Measurements from ENCODE around the gene PGGHG. TPM values are rescaled to one million over a fixed set of nuclear protein-coding genes. Genes with fewer than 3 reads are reported as not detected.

Gene PGGHG
- total RNA-seq, 1 donor from 2014 or later: 14.4 TPM

DNA sequence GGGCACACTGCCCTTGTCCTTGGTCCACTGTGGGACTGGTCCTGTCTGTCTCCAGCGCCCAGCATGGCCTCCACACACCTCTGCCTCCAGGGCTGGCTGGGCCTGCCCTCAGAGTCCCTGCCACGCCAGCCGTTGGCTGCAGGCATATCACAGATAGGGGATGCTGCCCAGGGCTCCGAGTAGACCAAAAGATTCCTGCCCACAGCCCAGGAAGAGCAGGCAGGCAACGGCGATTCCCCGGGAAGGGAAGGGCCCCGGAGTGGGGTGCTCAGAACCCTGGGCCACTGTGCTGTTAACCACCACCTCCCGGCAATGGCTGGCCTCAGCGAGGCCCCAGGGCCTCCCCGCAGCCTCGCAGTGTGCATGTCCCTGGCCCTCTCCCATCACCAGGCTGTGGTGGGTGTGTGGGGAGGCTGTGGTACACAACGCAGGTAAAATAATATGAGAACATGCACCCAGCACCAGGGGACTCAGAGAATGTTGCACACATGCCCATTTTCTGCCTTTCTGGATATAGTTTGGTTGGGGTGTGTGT, 8.2 kb downstream of the PGGHG start:
- Mint-ChIP-seq H3K9me3 (ENCODE audit: unreplicated experiment) (no peaks in the 10 kb centered on the region), H3K4me3 (ENCODE audit: unreplicated experiment) (no peak overlapping the region), H3K4me1 (ENCODE audit: low read depth, unreplicated experiment) (peaks cover 10% of the 10 kb centered on the region), H3K27me3 (ENCODE audit: unreplicated experiment) (peaks cover 8% of the 10 kb centered on the region), H3K36me3 (ENCODE audit: unreplicated experiment) (no peaks in the 10 kb centered on the region), H3K27ac (ENCODE audit: unreplicated experiment) (no peak overlapping the region)
- TF ChIP-seq, protein P1, sequence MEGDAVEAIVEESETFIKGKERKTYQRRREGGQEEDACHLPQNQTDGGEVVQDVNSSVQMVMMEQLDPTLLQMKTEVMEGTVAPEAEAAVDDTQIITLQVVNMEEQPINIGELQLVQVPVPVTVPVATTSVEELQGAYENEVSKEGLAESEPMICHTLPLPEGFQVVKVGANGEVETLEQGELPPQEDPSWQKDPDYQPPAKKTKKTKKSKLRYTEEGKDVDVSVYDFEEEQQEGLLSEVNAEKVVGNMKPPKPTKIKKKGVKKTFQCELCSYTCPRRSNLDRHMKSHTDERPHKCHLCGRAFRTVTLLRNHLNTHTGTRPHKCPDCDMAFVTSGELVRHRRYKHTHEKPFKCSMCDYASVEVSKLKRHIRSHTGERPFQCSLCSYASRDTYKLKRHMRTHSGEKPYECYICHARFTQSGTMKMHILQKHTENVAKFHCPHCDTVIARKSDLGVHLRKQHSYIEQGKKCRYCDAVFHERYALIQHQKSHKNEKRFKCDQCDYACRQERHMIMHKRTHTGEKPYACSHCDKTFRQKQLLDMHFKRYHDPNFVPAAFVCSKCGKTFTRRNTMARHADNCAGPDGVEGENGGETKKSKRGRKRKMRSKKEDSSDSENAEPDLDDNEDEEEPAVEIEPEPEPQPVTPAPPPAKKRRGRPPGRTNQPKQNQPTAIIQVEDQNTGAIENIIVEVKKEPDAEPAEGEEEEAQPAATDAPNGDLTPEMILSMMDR (IDR thresholded peaks at IDR 0.05; ENCODE audit: partially characterized antibody, unreplicated experiment): no peak
- peak; percentile 11 for DNase-seq

DNA sequence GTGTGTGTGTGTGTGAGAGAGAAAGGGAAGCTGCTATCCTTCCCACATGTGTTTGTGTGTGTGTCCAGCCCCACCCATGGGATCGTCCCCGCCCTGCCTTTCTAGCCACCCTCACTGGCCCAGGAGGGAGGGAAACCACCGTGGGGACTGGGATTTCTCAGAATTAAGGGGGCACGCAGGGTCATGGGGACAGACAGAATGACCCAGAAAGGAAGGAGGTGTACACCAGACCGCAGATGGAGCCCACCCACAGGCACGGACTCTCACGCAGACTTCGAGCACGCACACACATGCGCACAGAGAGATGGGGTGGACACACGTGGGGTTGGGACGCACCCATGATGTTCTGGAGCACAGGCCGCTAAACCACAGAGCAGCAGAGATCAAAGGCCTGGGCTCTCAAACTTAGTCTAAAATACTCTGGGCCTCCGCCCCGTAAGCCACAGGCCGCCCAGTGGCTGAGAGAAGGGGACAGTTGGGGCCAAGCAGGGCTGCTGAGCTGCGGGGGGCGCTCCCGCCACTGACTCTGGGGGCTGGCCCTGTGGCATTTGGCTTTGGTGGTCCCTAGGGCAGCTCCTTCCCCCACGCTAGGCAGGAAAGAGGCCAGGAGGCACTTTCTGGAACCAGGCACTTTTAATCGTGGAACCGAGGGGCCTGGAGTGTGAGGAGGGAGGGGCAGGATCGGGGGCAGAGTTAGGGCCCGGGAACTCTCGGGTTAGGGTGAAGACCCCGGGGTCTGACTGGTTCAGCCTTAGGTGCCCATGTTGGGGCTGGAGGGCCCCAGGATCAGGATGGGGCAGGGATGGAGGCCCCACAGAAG, 8.9 kb downstream of the PGGHG start:
- peaks cover 8% of the 10 kb centered on the region for H3K27me3 Mint-ChIP-seq (ENCODE audit: unreplicated experiment)
- H3K27ac Mint-ChIP-seq (ENCODE audit: unreplicated experiment): no peak overlapping the region
- no peak overlapping the region for H3K4me3 Mint-ChIP-seq (ENCODE audit: unreplicated experiment)
- TF ChIP-seq, protein P1 (IDR thresholded peaks at IDR 0.05; ENCODE audit: partially characterized antibody, unreplicated experiment): no peak
- DNase-seq: peak; percentile 11
- peaks cover 10% of the 10 kb centered on the region for H3K4me1 Mint-ChIP-seq (ENCODE audit: low read depth, unreplicated experiment)
- H3K9me3 Mint-ChIP-seq (ENCODE audit: unreplicated experiment): no peaks in the 10 kb centered on the region
- no peaks in the 10 kb centered on the region for H3K36me3 Mint-ChIP-seq (ENCODE audit: unreplicated experiment)

DNA sequence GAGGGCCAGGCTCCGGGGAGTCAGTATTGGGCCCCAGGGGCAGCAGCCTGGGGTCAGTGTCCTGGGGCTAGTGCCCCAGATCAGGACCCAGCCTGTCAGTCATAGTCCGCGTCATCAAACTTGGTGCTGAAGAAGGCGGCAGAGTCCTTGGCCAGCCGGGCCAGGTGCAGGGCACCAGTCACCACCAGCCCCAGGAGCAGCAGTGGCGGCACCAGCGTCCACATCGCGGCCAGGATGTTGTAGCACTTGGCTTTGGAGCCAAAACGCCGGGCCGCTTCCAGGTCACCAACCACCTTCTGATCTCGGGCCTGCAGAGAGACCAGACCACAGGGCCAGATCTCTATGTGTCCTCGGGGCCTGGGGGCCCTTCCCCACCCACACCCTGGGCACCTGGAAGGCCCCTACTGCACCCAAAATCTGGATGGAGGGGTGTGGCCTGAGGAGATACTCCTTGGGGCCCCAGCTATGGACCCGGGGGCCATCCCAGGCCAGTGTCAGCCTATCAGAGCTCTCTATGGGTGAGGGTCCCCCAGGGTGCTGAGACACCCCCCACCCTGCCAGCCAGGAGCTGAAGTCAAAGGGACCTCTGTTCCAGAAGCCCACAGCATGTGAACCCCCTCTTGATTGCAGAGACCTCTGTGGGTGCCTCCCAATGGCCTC, 9.6 kb downstream of the PGGHG start:
- H3K27ac Mint-ChIP-seq (ENCODE audit: unreplicated experiment): no peak overlapping the region
- no peak overlapping the region for H3K4me3 Mint-ChIP-seq (ENCODE audit: unreplicated experiment)
- DNase-seq: no peak

DNA sequence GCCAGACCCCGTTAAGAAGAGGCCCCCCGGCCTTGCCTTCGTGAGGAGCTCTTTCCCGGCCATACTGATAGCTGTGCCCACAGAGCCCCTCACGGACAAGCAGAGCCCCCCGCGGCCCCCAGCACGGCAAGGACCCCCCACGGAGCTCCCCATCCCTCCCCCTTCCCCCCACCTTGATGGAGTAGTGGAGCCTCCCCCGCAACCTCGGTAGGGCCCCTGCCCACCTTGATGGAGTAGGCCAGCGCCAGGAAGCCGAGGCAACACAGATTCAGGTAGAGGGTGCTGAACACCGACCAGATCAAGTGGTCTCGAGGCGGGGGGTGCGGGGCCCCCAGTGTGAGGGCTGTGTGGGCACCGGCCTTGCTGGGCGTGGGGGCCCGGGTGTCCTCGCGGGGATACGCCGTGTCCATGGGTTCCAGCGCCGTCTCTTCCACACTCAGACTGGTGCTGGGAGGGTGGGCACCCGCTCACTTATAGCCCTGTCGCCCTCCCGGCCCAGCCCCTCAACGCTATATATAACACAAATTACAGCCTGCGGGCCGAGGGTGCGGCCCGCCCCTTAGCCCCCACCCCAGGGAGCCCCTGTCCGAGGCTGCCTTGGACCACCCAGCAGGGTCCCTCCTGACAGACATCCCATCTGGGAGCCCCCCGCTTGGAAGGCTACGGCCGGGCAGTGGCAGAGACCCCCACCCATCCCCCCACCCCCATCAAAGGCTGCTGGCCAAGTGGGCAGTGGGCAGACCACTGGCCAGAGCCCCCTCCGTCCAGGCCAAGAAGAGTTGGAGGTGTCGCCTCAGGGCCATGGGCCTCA, 10.4 kb downstream of the PGGHG start, which contains the start of gene IFITM5:
Gene IFITM5, minus strand, starts transcription at position 446 of the 811 bp plus-strand sequence. Its CDS starts 36 bp downstream, at position 410.
- TF ChIP-seq, protein P1 (IDR thresholded peaks at IDR 0.05; ENCODE audit: partially characterized antibody, unreplicated experiment): no peak
- Mint-ChIP-seq H3K36me3 (ENCODE audit: unreplicated experiment) (no peaks in the 10 kb centered on the region), H3K27ac (ENCODE audit: unreplicated experiment) (peak within 1 kb of the TSS; percentile 13), H3K27me3 (ENCODE audit: unreplicated experiment) (peaks cover 8% of the 10 kb centered on the region), H3K9me3 (ENCODE audit: unreplicated experiment) (no peaks in the 10 kb centered on the region), H3K4me3 (ENCODE audit: unreplicated experiment) (no peak within 1 kb of the TSS), H3K4me1 (ENCODE audit: low read depth, unreplicated experiment) (peaks cover 10% of the 10 kb centered on the region)
- peak; percentile 15 for DNase-seq

More for the DNA sequence above, 9.6 kb downstream of the PGGHG start:
- H3K36me3 Mint-ChIP-seq (ENCODE audit: unreplicated experiment): no peaks in the 10 kb centered on the region
- H3K4me1 Mint-ChIP-seq (ENCODE audit: low read depth, unreplicated experiment): peaks cover 10% of the 10 kb centered on the region
- peaks cover 8% of the 10 kb centered on the region for H3K27me3 Mint-ChIP-seq (ENCODE audit: unreplicated experiment)
- TF ChIP-seq, protein P1 (IDR thresholded peaks at IDR 0.05; ENCODE audit: partially characterized antibody, unreplicated experiment): no peak
- no peaks in the 10 kb centered on the region for H3K9me3 Mint-ChIP-seq (ENCODE audit: unreplicated experiment)
